PC-3 (cell line): Measurements from ENCODE around the gene YJEFN3.

Experiments
- CTCF ChIP-seq: fragments of 300-600 bp; sonication (generic); conservative IDR thresholded peaks from 2 replicates; pipeline ENCODE4 v1.5.1; 2017; ENCODE audit warnings: antibody characterized with exemption, low read depth, mild to moderate bottlenecking, low read length
- EZH2phosphoT487 ChIP-seq: fragments of 300-600 bp; sonication (generic); IDR thresholded peaks from 2 replicates; pipeline ENCODE4 v1.6.1; 2018; ENCODE audit warnings: mild to moderate bottlenecking, antibody characterized with exemption, low read length, borderline replicate concordance

- TF ChIP-seq CTCF (no peak), EZH2phosphoT487 (no peak)
Measured at GRCh38 chr19:19487950-19488874, 40.5 kb upstream of the YJEFN3 start.
